ENCODE results near the gene LRRC7. TPM values are rescaled to one million over a fixed set of nuclear protein-coding genes. Genes with fewer than 3 reads are reported as not detected.

LRRC7 gene
- total RNA-seq, 1 experiment from 2014 or later: 0.12 TPM

DNA sequence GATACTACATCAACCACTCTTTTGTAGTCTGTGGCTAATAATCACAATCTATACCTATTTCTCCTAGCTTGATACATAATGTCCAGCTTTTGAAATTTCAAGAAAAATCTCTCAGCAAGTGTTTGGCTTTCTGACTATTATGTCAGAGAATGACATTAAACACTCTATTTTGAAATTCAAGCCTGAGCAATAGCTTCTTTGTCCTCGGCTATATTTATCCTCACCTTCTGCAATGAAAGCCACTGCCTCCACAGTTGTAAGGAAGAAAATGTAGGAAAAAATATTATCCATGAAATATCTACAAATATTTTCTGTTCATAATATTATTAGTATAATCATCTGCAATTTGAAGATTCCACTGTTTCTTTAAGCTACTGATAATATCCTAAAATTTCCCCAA, 22.1 kb downstream of the LRRC7 start:
- no peak for DNase-seq (ENCODE audit: low read depth)

DNA sequence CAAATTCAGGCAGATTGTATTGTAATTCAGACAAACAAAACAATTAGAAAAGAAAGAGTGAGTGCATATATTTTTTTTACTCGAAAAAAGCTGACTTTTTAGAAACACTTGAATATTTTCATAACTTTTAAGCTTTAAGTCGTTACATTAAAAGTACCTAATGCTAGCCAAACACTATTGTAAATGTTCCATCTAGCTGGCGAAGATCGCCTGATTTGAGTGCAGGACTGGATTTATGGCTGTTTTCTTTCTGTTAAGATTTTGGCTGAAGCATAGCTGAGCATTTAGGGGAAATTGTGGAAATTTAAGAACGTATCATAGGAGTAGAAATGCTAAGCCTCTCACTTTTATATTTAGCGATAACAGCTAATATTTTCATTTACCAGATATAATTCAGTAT, 24.6 kb downstream of the LRRC7 start:
- DNase-seq (ENCODE audit: low read depth): no peak

DNA sequence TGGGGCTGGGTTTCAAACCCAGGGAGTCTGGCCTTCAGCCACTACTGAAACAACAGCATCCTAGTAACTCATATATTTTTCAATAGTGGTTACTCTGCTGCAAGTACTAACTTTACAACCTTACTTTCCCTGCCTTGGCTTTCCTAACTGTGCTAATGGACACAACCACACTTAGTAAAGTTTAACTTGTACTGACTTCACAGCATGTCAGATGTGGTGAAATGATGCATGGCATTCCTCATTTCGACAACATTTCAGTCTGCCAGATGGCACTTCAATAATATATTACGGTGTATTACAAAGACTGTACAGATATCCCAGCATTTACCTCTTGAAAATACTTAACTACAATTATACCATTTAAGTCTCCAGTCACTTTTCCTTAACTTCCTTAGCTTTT, 27.8 kb downstream of the LRRC7 start:
- DNase-seq (ENCODE audit: low read depth): no peak

DNA sequence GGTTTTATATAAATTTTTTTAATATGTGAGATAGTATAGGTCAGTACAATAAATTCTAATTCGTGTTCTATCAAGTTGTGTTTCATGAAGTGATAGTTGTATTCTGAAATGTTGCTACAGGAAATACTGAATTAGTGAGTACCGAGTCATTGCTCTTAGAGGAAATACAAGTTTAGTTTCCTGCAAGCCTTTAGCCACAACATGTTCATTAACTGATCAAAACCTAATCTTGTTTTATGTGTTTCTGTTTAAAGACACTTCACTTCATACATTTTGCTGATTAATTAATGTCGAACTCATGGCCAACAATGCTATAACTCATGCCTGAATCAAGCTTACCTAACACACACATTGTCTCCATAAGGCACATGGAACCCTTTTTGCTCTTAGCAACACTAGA, 43.6 kb downstream of the LRRC7 start:
- DNase-seq (ENCODE audit: low read depth): no peak

DNA sequence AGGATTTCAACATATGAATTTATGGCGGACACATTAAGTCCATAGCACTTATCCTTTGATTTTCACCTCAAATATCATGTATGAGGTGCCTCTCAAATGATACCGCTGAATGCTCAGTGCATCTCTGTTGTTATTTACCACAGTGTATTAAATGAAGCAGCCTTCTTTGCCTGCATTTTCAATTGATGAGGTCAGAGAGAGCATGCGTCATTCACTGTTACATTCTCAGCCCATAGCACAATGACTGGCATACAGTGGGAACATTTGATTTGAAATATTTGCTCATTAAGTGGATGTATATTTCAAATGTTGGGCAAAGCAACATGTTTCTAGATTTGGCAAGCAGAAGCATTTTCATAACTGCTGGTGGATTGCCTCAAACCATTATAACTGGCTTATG, 45.7 kb downstream of the LRRC7 start:
- DNase-seq (ENCODE audit: low read depth): no peak

DNA sequence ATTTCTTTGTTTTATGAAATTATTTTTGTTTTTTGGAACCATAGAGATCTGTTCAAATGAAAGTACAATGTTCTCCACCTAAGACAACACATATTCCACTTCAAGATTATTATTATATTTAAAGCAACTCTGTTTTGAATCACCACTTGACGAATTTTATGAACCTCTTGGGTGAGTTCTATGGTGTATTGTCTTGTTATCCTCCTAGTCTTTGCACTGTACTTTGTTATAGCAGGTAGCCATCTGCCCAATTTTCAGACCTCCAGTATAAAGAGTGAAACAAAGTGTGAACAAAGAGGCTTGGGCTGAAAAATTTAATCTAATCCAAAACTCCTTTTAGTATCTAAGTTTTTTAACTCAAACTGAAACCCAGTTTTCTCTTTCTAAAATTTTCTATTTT, 71.0 kb downstream of the LRRC7 start:
- no peak for DNase-seq (ENCODE audit: low read depth)

DNA sequence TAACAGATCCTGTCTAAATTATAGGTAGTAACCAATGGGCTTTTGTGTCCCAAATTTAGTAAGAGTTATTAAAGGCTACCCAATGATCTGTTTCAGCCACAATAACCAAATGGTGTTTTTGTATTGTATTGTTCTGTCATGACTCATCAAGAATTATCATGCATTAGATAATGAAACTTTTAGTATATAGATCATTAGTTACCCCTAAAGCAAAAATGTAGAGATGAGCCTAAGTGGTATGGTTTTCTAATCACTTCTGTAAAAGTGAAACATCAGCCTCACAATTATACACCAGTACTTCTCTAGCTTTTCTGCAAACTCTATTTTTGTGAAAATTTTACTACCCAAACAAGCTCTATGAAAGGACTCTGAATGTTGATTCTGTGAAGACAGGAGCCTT, 71.4 kb downstream of the LRRC7 start:
- DNase-seq (ENCODE audit: low read depth): no peak

DNA sequence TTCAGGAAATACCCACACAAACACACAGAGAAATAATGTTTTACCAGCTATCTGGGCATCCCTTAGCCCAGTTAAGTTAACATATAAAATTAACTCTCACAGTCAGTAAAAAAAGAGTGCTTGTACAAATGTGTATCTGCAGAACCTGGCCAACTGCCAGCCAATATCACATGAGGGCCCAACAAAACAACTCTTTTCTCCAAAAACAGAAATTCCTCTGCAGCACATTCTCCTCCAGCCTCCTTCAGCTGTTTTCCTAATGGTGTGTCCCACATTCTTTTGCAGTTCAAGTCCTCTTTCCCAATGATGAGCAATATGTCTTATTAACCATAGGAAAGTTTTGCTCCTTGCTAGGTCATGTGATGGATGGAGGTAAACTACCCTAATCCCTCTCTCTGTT, 75.5 kb downstream of the LRRC7 start:
- DNase-seq (ENCODE audit: low read depth): no peak

DNA sequence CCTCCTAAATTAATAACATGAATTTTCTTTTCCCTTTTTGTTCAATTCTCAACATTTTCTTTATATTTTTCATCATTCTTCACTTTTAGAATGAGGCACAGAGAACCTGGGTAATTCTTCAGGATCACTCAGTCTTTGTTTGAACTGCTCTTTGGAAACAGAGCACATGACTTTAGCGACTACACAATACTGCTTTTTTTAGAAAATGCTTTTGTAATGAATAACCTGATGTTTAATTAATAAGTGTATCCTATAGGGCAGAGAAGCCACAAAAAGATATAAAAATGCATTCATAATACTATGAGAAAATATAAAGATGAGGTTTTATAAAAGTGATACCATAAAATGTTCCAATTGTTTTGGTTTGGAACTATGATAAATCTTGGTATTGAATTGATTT, 77.8 kb downstream of the LRRC7 start:
- no peak for DNase-seq (ENCODE audit: low read depth)

DNA sequence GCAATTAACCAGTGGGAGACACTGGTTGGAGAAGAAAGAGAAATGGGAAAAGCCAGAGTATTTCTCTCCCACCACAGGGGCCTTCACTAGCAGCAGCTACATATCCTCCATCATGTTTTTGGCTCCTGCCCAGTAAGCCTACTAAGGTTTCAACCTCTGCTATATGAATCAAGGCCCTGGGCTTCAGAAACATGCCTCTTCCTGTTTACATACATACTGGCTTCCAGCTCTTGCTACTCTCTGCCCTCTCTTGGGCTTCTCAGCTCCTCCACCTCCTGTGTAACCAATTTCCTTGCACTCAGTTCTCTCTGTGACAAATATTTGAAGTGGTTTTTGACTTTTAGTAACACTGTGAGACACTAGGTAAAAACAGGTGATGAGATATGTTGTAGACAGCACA, 80.8 kb downstream of the LRRC7 start:
- DNase-seq (ENCODE audit: low read depth): no peak

DNA sequence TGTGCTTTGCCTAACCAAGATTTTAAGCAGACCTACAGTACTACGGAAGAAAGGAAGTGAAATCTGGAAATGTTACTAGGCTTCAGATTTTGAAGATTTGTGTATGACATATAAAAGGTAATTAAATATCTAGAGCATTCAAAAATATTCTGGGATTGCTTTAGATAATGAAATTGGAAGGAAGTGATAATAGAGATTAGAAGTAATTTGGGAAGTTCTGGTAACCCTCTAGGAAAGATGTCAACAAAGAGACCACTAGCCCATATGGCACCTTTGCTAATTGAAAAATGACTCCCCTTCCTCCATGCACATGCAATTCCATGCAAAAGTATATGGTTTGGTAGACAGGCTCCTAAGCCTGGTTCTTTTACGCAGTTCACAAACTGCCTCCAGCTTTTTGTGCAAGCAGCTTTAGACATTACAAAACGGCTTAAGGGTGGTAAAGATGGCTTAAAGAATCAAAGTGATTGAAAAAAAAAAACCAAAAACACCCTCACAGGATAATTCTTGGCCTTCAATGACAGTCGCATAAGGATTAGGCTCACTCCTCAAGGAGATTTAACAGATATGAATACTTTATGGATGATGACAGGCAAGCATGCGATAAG, 81.8 kb downstream of the LRRC7 start:
- no peak for DNase-seq (ENCODE audit: low read depth)

DNA sequence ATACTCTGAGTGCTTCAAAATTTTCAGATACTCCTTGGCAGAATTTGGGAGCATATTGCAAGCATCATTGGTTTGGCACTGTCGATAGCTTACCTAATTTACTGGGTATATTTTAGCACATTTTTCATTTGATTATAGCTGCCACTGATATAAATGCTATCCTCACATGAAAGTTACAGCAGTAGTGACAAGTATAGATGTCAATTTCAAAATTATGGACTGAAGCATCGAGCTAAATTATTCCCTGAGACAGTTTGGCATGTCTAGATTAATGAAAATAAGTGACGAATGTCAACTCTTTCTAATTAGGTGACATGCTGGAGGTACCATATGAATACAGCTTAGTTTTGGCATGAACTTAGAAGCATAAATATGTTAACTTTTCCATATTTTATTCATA, 83.1 kb downstream of the LRRC7 start:
- no peak for DNase-seq (ENCODE audit: low read depth)

DNA sequence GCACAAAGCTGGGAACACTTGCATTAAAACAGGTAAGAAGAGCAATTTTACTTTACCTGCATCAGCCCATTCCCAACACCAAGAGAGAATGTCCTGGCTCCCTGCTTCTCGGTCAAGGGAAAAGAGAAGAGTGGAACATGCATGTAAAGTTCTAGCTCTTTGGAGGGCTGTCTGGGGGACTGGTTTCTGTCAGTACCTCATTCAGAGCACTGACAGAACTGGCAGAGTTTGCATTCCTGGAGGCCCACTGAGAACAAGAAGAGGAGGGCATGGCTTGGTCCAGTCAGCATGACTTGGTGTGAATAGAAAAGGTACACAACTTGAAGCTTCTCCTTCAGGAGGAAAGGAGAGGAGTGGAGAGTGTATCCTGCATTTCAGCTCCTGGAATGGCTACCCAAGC, 83.9 kb downstream of the LRRC7 start:
- no peak for DNase-seq (ENCODE audit: low read depth)

DNA sequence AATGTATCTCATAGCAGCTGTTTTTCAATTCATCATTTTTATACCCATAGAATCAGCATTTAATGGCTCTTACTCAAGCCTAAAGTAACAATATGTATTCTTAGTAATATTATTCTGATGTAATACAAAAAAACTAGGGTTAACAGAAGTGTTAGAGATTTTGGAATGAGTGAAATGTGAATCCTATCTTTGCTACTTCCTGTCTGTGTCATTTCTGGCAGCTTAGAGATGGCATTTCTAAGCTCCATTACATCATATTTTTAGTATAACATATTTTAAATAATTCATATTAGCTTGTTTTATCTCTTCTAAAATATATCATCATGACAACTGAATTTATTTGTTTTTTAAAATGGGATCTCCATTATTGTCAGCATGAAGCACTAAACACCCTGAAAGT, 90.2 kb downstream of the LRRC7 start:
- no peak for DNase-seq (ENCODE audit: low read depth)

DNA sequence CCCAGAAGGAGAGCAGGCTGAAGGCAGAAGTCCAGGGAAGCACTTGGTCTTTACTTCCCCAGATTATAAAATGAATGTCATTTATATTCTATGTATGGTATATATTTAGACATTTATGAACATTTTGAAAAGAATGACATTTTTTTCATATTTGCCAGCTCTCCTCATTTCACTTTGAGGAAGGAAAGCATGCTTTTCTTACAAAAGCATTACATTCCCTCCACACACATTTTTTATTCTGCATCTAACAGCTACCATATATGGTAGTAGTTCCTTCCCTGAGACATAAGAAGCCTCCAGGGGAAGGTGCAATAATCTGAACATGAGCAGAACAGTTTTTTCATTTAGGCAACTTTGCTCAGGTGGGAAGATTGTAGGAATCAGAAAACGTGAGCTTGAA, 94.0 kb downstream of the LRRC7 start:
- no peak for DNase-seq (ENCODE audit: low read depth)

DNA sequence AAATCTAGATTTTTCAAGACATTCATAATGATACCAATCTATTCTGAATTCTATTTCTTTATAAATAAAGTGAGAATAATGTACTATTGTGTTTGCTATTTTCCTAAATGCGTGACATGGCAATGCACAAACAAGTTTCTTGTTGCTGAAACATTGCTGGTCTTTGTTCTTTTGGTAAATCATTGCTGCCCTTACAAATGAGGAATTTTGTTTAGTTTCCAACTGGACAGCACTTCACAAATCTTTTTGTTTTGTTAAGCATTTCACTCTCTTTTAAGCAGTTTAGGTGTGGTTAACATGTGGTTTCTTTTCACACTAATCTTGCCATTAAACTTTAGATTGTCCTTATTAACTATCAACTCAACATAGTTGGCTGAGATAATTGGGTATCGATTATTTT, 94.6 kb downstream of the LRRC7 start:
- no peak for DNase-seq (ENCODE audit: low read depth)

DNA sequence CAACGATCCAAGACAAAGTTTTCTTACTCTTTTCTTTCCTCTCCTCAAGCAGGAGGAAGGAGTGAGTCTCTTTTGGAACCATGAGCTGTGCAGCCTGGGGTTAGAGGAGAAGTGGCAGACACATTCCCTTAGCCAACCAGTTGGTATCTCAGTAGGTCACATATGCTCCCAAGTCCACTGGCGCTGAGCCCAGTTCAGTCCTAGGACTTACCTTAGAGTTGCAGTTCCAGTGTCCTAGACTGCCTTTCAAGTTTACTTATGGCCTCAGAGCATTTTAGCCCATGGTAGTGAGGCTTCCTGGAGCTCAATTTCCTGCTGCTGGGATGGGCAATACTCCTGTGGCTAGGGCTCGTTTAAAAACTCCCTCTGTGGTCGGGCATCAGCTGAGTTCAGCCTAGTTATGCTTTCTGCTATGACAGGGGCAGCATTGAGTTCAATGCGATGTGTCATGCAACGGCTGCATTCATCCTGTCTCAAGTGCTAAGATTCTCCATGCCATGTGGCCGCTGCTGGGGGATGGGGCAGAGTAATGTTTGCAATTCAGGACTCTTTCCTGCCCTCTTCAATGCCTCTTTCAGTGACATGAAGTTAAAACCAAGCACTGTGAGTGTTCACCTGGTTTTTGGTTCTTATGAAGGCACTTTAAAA, 103.8 kb downstream of the LRRC7 start:
- peak; percentile 63 for DNase-seq (ENCODE audit: low read depth)

DNA sequence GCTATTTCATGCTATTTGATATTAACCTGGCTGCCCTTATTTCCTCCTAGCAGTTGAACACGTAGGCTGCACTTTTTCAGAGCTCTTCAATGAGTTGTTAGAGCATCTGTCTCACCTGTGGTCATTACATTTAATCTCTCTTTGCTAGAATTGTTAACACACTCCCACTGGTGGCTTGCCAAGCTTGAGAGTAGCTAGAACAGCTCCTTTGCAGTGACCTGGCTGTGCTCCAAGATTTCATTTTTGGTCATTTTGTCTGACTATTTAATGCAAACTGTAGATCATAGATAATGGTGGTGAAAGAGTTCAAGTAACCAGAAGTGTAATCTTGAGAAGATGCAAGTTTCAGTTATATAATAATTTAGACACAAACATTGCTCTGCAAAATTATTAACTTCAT, 105.6 kb downstream of the LRRC7 start:
- no peak for DNase-seq (ENCODE audit: low read depth)

DNA sequence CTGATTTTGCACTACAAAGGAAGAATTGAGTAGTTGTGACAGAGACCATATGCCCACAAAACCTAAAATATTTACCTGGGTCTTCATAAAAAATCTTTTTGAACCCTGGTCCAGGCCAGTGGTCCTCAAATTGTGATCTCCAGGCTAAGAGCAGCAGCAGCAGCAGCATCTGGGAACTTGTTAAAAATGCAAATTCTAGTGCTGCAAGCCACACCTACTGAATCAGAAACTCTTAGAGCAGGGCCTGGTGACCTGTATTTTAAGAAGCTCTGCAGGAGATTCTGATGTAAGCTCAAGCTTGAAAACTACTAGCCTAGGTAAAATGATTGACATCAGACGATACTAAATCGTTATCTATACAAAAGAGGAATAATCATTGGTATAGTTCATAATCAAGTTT, 112.2 kb downstream of the LRRC7 start:
- no peak for DNase-seq (ENCODE audit: low read depth)

DNA sequence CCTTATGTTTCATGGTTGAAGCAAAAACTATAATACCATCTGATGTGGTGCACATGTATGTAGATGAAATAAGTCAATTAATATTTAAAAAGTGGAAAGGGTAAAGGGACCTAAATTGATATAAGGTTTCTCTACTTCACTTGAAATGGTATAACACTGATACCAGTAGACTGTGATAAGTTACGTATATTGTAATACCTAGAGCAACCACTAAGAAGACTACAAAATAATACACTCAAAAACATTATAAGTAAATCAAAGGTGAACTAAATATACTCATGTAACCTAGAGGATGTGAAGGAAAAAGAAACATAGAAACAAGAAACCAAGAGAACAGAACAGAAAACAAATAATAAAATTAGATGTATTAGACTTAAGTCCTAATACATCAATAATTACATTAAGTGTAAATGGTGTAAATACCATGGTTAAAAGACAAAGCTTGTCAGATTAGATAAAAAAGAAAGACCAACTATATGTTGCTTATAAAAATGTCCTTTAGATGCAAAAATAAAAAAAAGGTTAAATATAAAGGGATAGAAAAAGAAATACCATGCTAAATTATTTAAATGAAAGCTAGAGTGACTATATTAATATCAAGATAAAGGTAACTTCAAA, 118.8 kb downstream of the LRRC7 start:
- no peak for DNase-seq (ENCODE audit: low read depth)

DNA sequence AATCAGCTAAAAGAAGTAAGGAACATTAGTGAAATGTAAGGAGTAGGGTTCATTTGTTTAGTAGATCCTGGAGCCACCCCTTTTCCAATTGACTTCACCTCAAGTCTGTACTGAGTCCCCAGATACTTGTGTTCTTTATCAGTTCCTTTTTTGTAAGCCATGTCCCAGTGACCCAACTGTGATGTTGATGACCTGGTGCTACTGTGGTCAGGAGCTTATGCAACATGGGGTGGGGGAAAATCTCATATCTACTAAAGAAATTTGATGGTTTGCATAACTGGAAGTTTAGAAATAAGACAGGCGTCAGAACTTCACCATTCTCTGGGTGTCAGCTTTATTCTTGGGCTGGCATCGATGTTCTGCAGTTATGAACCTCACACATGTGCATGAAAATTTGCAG, 120.5 kb downstream of the LRRC7 start:
- DNase-seq (ENCODE audit: low read depth): no peak

DNA sequence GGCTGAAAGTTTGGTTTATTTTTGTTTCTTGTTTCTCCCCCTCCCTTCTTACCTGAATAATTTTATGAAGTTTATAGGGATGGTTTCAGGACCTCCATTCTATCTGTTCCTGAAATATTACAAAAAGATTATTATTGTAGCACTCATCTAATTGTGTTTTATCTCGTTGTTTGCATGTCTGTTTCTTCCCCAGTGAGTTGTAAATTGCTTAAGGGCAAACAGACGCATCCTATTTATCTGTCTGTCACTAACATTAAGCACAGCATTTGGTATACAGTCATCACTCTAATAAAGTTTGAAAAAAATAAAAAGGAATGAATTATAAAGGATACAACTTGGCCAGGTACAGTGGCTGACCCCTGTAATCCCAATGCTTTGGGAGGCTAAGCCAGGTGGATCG, 123.5 kb downstream of the LRRC7 start:
- no peak for DNase-seq (ENCODE audit: low read depth)

DNA sequence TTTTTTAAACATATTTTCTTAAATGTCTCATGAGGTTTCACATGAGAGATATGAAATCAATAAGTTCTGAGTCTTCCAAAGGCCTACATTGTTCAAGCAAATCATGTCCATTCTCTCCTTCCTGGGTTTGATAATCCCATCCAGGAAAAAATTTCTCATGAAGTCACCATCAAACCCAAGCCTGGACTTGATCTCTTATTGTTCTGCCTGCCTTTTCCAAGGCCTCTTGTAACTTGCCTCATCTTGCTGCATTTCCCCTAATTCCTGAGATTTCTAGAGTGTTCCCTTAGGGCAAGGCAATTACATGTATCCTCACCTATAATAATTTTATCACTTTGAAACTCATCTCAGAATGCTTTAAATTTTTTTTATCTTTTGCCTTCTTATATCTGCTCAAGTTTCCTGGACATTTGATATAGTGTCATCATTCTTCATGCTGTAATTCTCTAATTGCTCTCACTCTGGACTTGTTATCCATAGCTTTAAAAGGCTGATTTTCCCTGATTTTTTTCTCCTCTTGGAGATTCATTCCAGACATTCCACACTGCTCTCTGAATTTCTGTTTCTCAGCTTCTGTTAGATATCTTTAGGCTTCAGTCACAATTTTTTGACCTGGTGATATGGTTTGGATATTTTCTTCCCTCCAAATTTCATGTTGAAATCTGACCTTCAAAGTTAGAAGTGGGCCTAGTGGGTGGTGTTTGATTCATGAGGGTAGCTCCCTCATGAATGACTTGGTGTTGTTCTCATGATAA, 126.4 kb downstream of the LRRC7 start:
- no peak for DNase-seq (ENCODE audit: low read depth)

All from RPMI7951 (cell line).